ENCODE measurements around the gene ARHGAP18.

- TF ChIP-seq POLR2A (IDR thresholded peaks at IDR 0.05; ENCODE audit: low read length) (no peak), GATA1 (IDR thresholded peaks at IDR 0.05; ENCODE audit: low read depth, low read length) (no peak)
Measured at GRCh38 chr6:129691043-129691640, 18.8 kb downstream of the ARHGAP18 start.
